GM19455 (cell line): Measurements from ENCODE around the gene IPO8.

ENCODE experiments used
- ATAC-seq: cut with Tn5 transposase; IDR thresholded peaks from one replicate; pipeline ENCODE4 v1.9.1; 2021; ENCODE audit not compliant: unreplicated experiment

Gene IPO8

GRCh38 chr12:30695199-30696102 is at the start of gene IPO8:
Gene IPO8 (minus strand): TSS chr12:30695869. CDS start chr12:30695647, 222 bp downstream.
- peak; percentile 79 for ATAC-seq

DNA sequence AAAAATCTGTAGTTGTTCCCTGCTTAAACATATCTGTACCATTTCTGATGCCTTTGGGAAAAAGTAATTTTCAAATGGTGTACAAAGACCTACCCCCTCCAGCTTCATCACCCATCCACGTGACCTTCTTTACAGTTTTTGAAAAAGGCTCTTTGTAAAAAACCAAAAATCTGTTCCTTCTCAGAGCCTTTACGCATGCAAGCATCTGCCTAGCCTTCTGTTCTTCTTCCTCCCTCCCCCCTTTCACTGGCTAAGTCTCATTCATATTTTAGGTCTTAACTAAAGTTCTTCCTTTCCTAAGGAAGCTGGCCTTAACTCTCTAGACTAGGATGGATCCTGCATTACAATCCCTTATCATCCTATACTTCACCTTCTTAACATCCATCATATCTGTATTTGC is 48.7 kb upstream of the IPO8 start:
- no peak for ATAC-seq

DNA sequence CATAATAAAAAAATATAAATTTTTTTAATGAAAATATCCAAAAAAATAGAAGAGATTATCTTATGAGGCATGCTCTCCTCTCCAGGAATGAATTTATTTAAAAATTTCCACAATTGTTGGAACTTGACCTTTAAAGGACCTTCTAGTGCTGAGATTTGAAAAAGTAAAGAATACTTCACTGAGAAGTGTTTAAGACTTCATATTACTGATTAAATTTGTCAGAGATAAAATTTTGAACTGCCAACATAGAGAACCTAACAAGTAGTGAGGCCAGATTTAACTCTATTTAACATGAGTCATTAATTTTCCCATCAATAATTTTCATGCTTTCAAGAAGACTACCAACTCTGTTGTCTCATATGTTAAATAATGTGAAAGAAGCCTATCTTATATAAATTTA is 44.6 kb upstream of the IPO8 start:
- ATAC-seq: no peak

GRCh38 chr12:30739020-30739419 is 43.4 kb upstream of the IPO8 start:
- ATAC-seq: no peak

GRCh38 chr12:30732954-30733637 is 37.4 kb upstream of the IPO8 start:
- ATAC-seq: no peak

GRCh38 chr12:30730011-30730410 is 34.3 kb upstream of the IPO8 start:
- ATAC-seq: no peak

DNA sequence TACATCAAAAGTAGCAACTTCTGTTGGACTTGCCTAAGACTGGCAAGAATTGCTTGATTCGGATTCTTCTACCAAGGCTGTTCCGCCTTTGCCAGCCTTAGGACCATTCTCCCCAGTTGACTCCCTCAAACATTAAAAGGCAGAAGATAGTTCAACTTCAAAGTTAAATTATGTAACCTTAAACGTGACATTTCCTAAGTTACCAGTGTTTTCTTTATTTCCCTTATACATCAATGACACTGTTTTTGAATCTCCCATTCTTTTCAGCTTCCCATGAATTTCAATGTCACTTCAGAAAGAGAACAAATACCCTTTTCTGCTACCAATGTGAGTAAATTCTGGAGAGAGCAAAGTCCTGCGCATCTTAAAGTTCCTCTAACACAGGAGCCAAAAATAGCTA is 33.9 kb upstream of the IPO8 start:
- no peak for ATAC-seq

DNA sequence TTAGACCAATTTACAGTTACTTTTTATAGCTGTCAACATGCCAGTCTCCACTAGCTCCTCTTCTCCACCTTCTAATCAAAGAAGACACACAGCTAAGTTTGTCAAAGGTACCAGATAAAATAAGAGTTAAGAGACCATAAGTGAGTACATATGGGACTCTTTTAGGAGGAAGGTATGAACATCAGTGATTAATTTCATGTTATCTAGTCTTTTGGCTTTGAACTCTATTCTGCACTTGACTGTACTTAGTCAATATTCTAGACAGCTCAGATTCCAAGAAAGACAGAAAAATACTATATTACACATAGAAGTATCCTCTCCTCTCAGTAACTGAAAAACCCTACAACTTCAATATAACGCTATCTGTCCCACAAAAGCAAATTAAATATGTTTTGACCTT is 31.0 kb upstream of the IPO8 start:
- no peak for ATAC-seq

- no peak for ATAC-seq
Measured at GRCh38 chr12:30725739-30726138, 30.1 kb upstream of the IPO8 start.

DNA sequence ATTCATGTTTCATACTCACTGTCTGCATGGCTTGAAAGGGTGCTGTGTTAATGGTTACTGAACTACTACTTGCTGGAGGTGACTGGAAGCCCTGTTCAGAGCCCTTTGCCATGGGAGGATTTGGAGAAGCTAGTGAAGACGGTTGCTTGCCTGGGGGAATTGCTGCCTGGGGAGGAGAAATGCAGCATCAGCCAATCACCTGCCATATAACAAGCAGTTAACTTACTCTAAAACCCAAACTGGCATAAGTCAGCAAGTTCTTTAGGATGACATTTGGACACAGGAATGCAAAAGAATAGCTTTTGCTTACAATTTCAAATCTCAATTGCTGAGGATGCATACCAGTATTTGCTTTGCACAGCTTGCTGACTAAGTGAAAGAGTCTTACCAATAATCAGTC is 23.4 kb upstream of the IPO8 start:
- no peak for ATAC-seq

DNA sequence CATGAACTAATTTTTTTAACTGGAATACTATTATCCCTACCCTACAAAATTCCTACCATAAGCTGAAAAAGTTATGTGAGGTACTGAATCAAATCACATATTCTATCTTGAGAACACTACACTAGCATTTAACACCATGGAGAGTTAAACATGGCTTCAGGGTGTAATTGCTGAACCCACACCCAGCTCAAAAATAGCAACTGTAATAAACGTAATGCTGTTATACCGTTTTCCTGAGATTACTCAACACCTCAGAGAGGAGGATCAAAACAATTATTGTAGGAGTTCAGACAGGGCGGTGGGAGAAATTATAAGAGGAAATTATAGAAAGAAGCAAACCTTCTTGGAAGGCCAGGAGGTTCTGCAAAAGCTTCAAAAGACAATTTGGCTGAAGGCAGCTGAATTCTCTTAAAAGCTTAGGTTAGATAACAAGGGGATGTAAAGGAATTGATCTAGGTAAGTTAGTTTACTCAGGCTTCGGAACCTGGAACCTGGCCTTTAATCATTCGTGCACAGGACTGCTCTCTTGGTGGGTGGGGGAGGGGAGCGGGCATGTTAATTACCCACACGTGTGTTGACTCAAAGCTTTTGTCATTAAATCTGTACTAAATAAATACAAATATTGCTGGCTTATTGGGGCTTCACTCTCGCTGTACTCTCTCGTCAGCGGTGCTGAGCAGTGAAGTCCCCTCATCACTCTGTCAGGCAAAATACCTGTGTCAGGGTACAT is 12.1 kb upstream of the IPO8 start:
- no peak for ATAC-seq

GRCh38 chr12:30706476-30706875 is 10.8 kb upstream of the IPO8 start:
- no peak for ATAC-seq

DNA sequence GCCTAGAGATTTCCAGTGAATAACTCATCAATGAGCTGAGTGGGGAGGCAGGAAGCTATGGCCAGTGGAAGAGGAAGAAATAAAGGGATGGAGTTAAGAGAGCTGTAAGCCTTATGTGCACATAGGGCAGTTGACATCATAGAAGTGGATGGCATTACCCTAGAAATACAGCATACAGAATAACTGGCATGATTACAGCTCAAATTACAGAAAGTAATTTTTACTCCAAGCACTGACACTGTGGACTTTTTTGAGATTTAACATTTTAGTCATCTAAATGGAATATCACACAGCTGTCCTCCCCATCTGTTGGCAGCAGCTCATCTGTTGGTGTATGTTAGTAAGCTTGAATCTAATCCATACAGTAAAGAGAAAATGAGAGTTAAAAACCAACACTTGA is 5.4 kb upstream of the IPO8 start:
- no peak for ATAC-seq

GRCh38 chr12:30700216-30700900 is 4.7 kb upstream of the IPO8 start:
- no peak for ATAC-seq

DNA sequence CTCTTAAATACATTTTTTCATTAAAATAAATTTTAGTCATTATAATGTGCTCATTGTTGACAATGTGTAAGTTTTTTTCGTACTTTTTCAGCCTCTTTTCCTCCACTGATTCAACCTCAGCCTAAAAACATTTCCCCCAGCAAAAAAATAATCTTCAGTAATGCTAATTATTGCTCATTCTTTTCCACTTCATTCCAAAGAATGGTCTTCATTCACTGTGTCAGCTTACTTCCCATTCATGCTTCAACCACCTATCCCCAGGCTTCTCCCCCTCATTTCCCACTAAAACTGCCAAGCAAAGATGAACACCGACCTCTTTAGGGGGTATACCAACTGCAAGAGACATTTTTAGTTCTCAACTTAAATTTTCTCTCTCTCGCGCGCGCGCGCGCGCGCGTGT is 2.7 kb upstream of the IPO8 start:
- ATAC-seq: no peak

DNA sequence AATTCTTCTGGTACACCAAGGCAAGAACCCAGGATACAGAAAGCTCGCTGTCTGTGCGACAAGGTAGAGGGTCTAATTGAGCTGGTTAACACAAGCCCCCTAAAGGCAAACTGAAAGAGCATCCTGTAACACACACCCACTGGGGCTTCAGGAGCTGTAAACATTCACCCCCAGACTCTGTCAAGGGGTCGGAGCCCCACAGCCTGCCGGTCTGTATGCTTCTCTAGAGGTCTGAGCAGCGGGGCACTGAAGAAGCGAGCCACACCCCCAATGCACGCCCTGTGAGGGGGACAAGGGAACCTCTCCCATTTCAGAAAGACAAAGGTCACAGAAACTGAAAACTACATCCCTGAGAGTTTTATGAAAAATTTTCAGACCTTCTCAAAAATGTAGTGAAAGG is 1.3 kb upstream of the IPO8 start:
- ATAC-seq: no peak

- ATAC-seq: no peak
Measured at GRCh38 chr12:30696486-30696885, 817 bp upstream of the IPO8 start.

- ATAC-seq: peak; percentile 44
Measured at GRCh38 chr12:30696103-30696408, 387 bp upstream of the IPO8 start.

GRCh38 chr12:30694412-30695198 is 1.1 kb downstream of the IPO8 start:
- ATAC-seq: peak; percentile 30

DNA sequence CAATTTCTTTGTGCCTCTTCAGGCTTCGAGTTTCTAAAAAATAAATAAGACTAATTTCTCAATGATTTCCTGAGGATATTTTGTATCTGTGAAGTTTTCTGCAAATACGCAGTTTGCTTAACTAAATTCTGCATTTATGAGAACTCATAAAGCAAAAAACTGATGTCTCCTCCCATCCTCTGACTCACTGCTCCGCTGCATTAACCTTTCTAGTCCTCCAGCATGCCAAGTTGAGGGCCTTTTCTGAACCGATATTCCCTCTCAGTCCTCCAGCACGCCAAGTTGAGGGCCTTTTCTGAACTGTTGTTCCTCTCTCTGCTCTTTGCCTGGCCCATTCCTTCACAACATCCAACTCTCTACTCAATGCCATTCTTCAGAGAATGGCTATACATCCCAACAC is 3.2 kb downstream of the IPO8 start:
- ATAC-seq: no peak
